Left colon (tissue), 2 donors: Measurements from ENCODE around the gene PCDH9. TPM values are rescaled to one million over a fixed set of nuclear protein-coding genes. Genes with fewer than 3 reads are reported as not detected.
A peak's percentile ranks its signal among the peaks of the same experiment; 100 is the strongest.

Experiments
- ATAC-seq: fragments of 200-7000 bp; cut with Tn5 transposase; one replicate; pipeline ENCODE4 v1.9.1; 2020; ENCODE audit warnings: mild to moderate bottlenecking, moderate library complexity
- DNase-seq, 2 donors: peaks; one replicate each; pipeline ENCODE4 v3.0.0-alpha.2; 2020
- intact Hi-C, 2 donors: fragments of 100-400 bp; cut with DNase I in 1 of 2; cut with micrococcal nuclease in 1 of 2; formaldehyde crosslinking; loops; one replicate each; pipeline versions ENCODE4 v1.11.2 to v1.14.0; 2022; cut with DNase I, micrococcal nuclease
- total RNA-seq, 2 donors: library from RNA; stranded (reverse); fragmentation: NEBNext Ultra II Directional; extraction: Animal tissue kit (Norgen Biotek cat#: 25700); gene quantifications; one replicate each; pipeline ENCODE4 v1.2.1, GENCODE V29; 2021
- donor health status: DM: no; HTN: no; CAD: no.
- donor health status: DM: yes; HTN: yes; CAD: no.

PCDH9 gene
- total RNA-seq, 2 donors from 2014 or later: 0.61 to 1.4 TPM

DNA sequence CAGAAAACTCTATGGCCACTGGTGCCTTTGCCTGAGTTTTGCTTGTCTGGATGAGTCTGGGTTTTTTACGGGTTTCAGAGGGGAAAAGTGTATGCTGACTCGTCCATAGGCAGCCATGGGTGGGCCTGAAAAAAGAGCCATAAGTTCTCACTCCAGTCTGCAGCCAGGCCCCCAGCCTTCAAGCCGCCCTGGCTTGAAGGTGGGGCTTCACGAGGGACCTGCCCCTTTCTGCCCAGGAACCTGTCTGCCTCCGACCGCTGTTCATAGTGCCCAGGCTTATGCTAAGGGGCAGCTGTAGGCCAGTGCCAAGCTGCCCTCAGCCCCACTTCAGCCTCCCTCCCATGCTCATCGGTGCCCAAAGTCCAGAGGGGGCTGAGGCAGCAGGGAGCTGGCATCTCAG lies 385.2 kb downstream of the PCDH9 start:
- no peak for DNase-seq
- intact Hi-C loops: no loop called here
- no peak for ATAC-seq

DNA sequence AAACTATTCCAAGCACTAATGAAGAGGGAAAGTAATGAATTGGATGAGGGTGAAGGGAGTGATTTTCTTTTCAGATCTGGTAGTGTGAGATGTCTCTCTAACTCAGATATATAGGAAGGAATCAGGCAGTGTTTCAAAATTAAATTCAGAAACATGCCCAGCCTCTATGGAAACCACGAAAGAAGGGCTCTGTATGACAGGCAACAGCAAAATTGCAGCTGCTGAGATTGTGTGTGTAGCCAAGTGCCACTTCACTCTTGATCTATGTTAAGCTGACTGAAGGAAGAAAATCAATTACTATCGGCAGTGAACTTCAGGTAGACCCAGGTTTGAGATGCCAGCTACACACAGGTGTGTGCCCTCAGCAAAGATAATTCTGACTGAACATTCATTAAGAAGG lies 387.4 kb downstream of the PCDH9 start:
- ATAC-seq (no peak), DNase-seq (no peak)
- intact Hi-C loops: no loop called here

DNA sequence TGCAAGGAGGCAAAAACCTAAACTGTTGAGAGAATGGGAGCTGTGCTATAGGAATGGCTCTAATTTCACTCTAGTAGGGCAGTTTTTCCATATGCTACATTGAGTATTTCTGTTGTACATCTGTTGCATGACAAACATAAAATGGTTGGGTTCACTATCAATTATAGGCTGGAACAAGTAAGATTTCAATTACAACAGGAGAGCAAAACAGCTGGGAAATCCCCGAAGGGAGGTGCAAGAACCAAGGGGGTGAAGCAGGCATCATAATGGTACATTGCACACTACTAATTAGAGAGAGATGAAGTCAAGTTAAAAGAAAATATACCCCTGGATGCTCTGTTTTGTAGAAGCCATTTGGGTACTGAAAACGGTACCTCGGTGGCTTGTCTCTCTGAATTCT lies 389.5 kb downstream of the PCDH9 start:
- no peak for DNase-seq
- ATAC-seq: no peak
- intact Hi-C loops: no loop called here

DNA sequence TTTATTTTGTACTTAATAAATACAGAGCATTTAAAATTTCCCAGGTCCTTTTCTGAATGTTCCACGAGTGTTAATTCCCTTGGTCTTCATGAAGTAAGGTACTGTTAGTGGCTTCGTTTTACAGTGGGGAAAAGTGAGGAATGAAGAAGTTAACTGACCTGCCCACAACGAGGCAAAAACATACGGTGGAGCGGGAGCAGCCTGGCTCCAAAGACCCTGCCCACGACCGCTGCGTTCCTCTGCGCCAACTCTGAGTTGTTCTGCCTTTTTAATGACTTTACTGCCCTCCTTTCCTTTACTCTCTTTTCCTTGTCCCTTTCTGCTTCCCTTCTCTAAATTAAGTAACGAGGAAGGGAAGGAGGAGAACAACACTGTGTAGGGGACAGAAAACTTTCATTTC lies 392.9 kb downstream of the PCDH9 start:
- ATAC-seq (no peak), DNase-seq (no peak)
- intact Hi-C loops: no loop called here

DNA sequence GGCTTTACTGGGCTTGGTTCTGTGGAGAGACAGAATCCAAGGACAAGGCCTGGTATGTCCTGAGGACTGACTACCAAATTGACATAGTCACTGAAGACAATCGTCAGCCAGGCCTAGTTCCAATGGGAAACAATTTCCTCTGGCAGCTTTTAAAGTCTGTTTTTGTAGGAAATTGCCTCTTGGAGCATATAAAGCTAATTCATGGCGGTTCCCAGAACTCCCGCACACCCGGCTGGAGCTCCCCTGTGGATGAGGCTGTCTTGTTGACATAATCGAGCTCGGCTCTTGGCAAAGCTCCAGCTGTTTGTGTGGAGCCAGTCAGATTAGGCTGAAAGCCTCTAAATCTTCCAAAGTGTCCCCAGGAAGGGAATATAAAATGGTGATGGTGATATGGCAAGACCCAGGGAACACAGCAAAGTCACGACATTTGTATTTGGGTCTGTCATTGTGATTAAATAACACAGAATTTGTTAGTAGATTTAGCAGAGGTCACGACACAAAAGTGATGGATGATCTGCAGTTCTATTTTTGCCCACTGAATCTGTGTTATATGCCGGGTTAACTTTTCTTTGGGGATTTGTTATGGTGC lies 395.0 kb downstream of the PCDH9 start:
- intact Hi-C loops: no loop called here
- ATAC-seq: no peak
- peak in 1 of 2 donors; percentile 32 for DNase-seq

DNA sequence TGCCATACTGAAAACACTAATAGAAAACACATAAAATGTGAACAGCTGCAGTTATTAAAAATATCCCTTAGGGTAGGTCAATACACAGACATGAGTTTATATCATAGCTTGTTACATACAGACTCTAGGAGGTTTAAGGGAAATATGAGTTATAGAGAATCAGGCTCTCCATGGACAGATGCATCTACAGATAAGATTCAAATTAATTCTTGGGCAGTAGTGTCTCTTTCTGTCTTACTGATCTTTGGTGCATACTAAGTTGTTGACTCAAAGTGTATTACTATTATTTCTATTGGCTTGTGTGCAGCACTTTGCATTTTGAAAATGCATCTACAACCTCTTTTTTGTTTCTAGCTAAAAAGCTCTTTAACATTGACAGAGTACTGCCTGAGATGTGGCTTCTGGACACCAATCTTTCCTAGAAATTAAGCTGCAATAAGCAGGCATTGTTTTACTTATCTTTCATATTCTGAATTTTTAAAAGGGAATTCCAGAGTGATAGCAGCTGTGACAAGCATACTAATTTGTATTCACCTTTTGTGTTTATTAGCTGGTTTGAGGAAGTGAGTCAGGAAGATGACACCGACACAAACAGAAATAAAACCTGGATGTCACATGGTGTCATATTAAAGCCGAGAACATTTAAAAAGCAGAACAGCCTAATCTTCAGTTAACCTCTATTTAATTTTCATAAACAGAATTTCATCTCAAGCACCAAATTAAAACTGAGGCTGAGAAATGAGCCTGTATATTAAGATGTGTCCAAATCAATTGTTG lies 399.0 kb downstream of the PCDH9 start:
- intact Hi-C loops: no loop called here
- no peak for ATAC-seq
- DNase-seq: no peak

DNA sequence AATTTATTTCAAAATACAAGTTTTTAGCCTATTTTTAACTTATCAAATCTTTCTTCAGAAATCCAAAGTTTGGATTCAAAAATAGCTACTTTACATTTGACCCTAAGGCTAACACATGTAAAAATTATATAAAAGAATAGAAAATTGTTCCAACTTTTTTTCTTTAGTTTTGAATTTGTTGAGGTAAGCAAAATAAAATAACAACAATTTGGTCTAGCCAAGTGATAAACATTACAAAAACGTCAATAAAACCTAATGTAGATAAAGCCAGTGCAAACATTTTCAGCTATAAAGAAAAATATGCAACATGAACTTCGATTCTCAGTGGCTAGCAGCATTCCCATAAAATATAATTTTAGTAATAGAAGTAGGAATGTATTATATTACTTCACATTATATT lies 400.3 kb downstream of the PCDH9 start:
- DNase-seq (no peak), ATAC-seq (no peak)
- intact Hi-C loops: no loop called here

DNA sequence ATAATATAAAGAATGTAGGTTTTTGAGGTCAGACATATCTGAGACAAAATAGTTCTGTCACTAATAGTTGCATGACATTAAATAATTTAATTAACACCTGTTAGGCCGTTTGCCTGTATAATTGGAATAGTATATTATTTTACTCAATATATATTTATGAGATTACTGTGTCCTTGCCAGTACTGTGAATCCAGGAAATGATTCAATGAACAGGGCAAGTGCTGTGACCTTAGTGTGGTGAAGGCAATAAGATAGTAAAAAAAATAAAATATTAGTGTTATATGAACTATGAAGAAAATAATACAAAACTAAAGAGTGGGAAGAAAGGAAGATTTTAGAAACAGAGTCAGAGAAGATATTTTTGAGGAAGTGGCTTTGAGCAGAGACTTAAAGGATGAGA lies 403.7 kb downstream of the PCDH9 start:
- ATAC-seq (no peak), DNase-seq (no peak)
- intact Hi-C loops: no loop called here

DNA sequence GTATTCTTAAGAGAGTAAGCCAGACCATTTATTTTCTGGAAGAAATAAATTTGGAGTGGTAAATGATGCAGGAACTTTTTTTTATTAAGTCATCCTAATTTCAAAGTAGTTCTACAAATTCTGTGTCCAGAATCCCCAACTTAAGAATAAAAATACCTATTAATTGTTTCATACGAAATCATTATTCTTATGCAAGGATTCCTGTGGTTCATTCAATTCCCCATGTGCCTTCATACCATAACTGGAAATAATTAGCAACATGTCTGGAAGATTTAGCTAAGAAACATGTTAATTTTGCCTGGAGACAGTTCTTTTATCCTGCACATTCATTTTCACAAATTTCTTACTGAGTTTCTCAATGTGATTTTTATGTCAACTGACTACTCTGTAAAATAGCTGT lies 408.6 kb downstream of the PCDH9 start:
- ATAC-seq (no peak), DNase-seq (no peak)
- intact Hi-C loops: no loop called here

DNA sequence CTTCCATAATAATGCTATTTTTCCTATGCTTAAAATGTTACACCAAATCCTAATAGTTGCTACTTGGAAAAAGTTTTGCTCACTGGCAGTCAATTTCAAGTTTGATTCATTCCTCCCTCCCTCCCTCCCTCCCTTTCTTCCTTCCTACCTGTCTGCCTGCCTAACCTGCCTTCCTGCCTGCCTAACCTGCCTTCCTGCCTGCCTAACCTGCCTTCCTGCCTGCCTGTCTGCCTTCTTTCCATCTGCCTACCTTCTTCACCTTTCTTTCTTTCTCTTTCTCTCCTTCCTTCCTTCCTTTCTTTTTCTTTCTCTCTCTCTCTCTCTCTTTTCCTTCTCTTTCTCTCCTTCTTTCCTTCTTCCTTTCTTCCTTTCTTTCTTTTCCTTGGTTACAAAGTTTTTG lies 418.7 kb downstream of the PCDH9 start:
- intact Hi-C loops: no loop called here
- no peak for ATAC-seq
- DNase-seq: no peak

DNA sequence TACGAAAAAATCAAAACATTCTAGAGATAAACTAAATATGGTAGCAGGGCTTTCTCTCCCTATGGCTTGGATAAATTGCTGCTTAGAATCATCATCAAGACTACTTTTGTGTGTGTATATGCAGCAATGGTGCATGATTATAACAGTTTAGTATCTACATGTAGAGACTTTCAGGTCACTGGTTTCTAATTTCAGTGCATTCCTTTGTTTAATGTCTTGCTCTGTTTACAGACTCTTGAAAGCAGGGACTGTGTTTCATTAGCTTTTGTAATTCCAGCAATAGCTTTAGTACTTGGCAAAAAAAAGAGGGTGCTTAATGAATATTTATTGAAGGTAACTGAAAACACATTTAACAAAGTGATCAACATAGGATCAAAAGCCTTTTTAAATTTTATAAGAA lies 420.7 kb downstream of the PCDH9 start:
- no peak for DNase-seq
- intact Hi-C loops: no loop called here
- no peak for ATAC-seq

DNA sequence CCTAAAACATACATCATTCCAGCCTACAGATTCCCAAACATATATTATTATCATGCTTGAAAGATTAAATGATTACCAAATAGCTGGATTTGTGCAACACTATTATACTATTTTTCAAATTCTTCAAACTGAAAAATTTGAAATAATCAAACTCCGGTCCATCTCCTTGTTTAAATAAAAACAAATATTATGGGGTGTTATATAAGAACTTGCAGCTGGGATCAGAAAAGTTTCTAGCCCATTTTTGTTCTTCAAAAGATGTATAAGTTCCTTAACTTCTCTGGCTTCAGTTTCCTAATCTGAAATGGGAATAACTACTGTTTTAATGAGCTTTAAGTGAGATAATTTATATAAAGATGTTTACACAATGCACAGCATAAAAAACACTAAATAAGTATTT lies 422.9 kb downstream of the PCDH9 start:
- DNase-seq: no peak
- ATAC-seq: no peak
- intact Hi-C loops: no loop called here

DNA sequence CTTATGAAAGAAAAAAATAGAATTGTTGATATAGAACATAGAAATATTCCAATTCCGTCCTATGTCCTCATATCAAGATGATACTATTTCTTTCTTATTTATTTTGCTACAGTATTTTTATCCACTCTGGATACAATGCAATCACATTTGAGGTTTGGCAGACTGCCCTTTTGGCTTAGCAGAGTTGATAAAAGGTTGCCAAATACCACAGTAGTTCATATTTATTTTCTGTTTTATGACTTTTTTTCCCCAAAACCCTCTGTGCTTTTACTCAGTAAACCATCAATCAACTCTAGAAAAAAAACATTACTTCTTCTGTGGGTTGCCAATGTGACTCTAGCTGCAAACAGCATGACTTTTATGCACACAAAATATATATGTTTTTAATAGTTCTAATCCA lies 424.5 kb downstream of the PCDH9 start:
- intact Hi-C loops: no loop called here
- ATAC-seq (no peak), DNase-seq (no peak)

DNA sequence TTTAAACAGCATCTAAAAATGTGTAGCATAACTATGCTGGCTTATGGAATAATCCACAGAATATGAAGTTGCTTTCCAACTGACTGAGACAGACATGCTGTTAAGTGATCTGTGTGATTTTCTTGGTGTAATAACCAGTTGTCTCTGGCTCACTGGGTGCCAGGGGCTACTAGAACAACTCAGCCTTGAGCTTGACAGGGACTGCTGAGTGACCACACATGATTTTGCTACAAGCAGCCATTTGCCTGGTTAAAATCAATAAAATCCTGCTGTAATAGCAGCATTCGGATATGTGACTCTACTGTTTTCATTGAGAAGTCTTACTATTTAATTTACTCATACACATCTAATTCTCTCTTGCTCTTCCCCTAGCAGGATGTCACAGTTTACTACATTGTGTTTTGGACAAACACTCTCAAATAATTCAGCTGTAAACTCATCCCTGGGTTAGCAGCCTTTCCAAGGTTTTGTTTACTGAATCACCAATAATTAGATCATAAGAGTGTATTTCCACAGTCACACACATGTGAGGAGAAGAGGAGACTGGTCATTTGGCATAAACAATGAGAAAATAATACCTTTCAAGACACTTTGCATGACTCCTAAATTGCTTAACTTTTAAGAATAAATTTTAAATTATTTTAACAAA lies 426.2 kb downstream of the PCDH9 start:
- ATAC-seq: no peak
- intact Hi-C loops: no loop called here

DNA sequence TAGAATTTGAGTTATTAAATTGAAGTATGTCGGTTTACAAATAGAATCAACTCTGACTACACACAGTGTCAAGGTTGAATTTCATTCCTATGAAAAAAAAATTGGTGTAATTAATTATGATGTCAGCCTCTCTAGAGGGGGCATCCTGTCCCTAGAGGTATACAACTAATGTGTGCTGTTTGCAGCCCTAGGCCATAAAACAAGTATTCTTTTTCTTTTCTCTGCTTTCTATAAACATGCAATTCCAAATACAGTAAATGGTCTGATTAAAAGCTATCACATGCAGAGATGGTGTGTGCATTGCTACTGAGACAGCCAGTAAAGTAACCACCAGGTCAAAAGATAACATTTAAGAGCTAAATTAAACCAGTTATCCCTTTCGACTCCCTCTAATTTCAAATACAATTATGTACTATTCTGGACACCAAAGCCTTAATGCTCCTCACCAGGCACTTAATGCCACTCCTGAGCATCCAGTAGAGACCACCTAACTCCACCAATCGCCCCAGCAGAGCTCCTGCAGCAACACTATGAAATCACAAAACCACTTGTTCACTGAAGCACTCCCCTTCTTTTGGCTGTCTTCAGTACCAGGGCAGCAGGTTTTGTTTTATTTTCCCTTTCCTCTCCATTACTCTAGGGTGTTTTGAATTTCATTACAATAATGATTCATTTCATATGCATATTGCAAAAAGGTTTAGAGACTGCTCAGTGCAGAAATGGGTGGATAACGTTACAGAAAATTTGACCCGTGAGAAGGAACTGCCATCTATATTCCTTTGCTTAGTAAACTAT lies 426.9 kb downstream of the PCDH9 start:
- intact Hi-C loops: no loop called here
- no peak for DNase-seq
- ATAC-seq: no peak

More for the DNA sequence above, 426.2 kb downstream of the PCDH9 start:
- DNase-seq: no peak

DNA sequence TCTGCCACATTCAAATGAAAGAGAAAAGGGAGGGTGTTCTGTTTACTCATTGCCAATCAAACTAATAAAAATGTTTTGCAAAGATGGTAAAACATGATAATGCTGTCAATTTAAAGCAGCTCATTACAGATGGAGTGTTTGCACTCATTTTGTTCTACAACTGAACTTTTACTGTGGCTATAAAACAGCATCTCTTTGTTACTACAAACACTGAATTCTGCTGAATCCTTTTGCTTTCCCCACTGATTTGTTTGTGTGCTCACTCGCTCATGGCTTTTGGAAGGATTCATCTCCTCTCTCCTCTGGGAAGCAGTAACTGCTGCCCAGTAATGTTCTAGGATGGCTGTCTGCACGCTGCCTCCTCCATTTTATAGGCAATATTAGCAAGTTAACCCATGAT lies 434.5 kb downstream of the PCDH9 start:
- peak; percentile 52 for ATAC-seq
- no peak for DNase-seq
- intact Hi-C loops: no loop called here

DNA sequence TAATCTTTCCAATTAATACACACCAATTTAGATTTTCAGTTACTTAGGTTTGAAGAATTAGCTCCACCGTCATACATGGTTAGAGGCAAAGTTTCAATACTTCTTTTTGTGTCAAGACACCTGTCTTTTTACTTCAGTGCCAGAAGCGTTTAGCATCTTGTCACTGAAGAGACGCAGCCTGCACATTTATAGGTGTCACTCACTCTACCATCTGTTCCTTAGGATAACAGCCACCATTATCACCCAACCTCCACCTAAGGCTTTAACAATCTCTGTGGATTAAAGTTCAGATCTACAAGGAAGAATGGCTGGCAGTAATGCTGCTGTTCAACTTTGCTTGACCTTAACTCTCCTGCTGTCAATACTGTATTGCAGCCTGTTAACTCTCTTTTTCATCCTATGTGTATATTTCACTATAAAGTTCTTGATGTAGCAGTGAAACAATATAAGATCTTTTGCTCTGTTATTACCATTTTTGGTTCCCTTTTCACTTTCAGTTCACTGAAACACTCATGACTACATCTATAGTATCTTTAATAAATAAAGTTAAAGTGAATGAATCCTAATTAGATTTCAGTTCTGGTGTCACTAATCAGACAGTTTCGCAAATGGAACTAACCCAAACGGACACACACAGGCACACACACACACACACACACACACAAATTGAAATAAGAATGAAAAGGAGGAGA lies 435.6 kb downstream of the PCDH9 start:
- DNase-seq: no peak
- intact Hi-C loops: no loop called here
- peak; percentile 95 for ATAC-seq

DNA sequence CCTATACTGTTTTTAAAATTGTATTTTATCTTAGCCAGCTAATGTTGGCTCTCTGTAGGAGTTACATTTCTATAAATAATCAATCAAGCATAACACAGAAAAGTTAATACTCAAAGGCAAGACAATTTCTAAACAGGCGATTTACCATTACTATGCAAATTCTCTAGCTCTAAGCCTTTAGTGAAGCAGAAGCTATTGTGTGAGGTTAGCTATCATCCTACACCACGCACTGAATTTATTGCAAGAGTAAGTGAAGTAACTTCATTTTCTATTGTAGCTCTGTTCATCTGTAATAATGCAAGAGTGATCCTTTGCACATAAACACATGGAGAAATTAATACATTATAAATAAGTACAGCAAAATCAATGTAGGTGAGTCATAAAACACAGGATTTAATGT lies 439.3 kb downstream of the PCDH9 start:
- DNase-seq (no peak), ATAC-seq (no peak)
- intact Hi-C loops: no loop called here

DNA sequence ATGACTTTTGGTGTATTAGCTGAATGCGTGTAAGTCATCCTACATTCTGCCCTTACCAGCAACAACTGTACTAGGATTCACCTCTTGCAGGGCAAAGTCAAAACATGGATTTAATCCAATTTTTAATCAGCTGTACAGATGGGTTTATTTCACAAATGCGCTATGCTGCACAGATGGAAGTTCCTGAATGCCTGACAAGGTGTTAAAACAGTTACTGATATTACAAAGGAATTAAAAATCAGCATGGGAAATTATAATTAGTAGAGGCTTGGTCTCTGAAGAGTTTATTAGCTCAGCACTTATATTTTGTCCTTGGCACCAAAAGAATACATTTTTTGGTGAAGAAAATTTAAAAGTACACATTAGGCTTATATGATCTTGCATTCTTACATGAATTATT lies 448.9 kb downstream of the PCDH9 start:
- ATAC-seq (no peak), DNase-seq (no peak)
- intact Hi-C loops: no loop called here
